ENCODE results near the gene C6orf120.

C6orf120 gene

DNA sequence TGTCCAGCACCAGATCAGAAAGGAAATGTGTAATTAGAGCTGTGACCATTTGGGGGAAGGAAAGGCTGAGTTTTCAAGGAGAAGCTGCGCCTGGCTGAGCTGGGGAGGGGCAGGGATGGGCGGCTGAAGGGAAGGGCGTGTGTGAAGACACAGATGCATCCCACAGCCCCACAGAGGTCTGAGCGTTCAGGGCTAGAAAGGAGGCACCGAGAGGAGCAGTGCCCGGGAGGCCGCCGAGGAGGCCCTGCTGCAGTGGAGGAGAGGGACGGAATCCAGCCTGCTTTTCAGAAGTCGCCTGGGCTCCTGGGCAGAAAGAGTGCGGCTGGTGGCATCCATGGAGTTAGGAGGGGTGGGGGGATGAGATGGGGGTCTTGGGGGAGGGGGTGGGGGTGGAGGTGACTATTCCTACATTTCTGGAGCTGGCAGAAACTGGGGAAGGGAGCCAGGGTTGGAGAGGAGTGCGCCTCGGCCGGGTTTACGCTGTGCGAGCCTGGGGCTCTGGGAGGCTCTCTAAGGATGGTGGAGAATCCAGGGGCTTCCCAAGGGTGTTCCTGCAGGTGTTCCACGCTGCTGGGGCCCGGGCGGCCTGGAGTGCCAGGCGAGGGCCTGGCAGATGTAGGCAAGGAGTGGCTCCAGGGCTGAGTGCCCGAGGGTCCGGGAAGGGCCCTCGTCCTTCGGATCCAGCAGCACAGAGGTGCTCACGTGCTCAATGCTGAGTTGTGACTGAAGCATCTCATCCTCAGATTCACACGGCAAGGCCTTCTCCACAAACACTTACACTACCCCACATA lies 41.9 kb upstream of the C6orf120 start:
- no peak for DNase-seq (ENCODE audit: low read depth)
- no peak for TF ChIP-seq CTCF (IDR thresholded peaks at IDR 0.05; ENCODE audit: low read depth, low read length, missing control alignments)
- H3K4me3 ChIP-seq (ENCODE audit: low read depth, low read length): no peak overlapping the region
- in situ Hi-C loops (cut with HindIII; ENCODE audit: low sequenced_read_pairs): no loop called here

DNA sequence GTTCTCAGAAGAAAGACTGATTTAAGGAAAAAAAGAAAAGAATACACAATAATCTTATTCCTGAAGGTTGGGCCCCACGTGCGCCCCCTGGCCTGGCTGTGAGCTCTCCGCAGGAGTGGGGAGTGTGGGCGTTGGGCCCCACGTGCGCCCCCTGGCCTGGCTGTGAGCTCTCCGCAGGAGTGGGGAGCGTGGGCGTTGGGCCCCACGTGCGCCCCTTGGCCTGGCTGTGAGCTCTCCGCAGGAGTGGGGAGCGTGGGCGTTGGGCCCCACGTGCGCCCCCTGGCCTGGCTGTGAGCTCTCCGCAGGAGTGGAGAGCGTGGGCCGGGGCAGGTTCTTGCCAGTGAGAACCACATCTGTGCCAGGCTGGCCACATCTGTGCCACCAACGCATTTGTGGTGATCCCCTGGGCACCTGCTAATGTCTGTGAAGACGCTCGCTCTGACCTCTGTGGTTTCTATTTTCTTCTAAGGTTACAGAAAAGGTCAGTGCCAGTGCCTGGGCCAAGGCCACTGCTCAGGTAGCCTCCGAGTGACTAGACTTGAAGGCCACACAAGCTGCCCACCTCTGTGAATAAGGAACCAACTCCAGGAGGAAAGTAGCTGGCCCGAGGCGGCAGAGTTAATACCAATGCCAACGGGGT lies 41.1 kb upstream of the C6orf120 start:
- no peak for DNase-seq (ENCODE audit: low read depth)
- in situ Hi-C loops (cut with HindIII; ENCODE audit: low sequenced_read_pairs): no loop called here
- TF ChIP-seq CTCF (IDR thresholded peaks at IDR 0.05; ENCODE audit: low read depth, low read length, missing control alignments): no peak
- no peak overlapping the region for H3K4me3 ChIP-seq (ENCODE audit: low read depth, low read length)

GRCh38 chr6:169661391-169661756 lies 40.6 kb upstream of the C6orf120 start:
- DNase-seq (ENCODE audit: low read depth): no peak
- H3K4me3 ChIP-seq (ENCODE audit: low read depth, low read length): no peak overlapping the region
- TF ChIP-seq CTCF (IDR thresholded peaks at IDR 0.05; ENCODE audit: low read depth, low read length, missing control alignments): no peak
- in situ Hi-C loops (cut with HindIII; ENCODE audit: low sequenced_read_pairs): no loop called here

DNA sequence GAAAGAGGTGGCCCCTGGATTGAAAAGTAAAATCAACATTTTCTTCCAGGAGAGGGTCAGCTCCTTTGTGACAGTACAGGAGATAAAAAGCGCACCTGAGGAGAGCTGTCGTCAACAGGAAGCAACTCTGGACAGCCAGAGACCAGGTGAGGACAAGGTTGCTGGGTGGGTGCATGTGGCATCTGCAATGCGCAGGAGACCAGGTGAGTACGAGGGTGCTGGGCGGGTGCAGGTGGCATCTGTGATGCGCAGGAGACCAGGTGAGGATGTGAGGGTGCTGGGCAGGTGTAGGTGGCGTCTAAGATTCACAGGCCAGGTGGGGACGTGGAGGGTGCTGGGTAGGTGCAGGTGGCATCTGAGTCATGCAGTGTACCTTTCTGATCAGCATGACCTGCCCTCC lies 38.5 kb upstream of the C6orf120 start:
- in situ Hi-C loops (cut with HindIII; ENCODE audit: low sequenced_read_pairs): no loop called here
- DNase-seq (ENCODE audit: low read depth): no peak
- no peak overlapping the region for H3K4me3 ChIP-seq (ENCODE audit: low read depth, low read length)
- no peak for TF ChIP-seq CTCF (IDR thresholded peaks at IDR 0.05; ENCODE audit: low read depth, low read length, missing control alignments)

- TF ChIP-seq CTCF (IDR thresholded peaks at IDR 0.05; ENCODE audit: low read depth, low read length, missing control alignments): no peak
- in situ Hi-C loops (cut with HindIII; ENCODE audit: low sequenced_read_pairs): no loop called here
These were observed 37.7 kb upstream of the C6orf120 start for GRCh38 chr6:169664227-169664626.

GRCh38 chr6:169665289-169665688 lies 36.6 kb upstream of the C6orf120 start:
- H3K4me3 ChIP-seq (ENCODE audit: low read depth, low read length): no peak overlapping the region
- TF ChIP-seq CTCF (IDR thresholded peaks at IDR 0.05; ENCODE audit: low read depth, low read length, missing control alignments): no peak
- in situ Hi-C loops (cut with HindIII; ENCODE audit: low sequenced_read_pairs): no loop called here
- DNase-seq (ENCODE audit: low read depth): no peak

More at GRCh38 chr6:169664227-169664626, 37.7 kb upstream of the C6orf120 start:
- no peak overlapping the region for H3K4me3 ChIP-seq (ENCODE audit: low read depth, low read length)
- no peak for DNase-seq (ENCODE audit: low read depth)
